NCI-H1436 (cell line): ENCODE data around the gene TNFRSF18.

ENCODE experiments used
- DNase-seq: peaks from one replicate; lab custom pipeline; 2025; lab: John Stamatoyannopoulos, UW

Gene TNFRSF18

DNA sequence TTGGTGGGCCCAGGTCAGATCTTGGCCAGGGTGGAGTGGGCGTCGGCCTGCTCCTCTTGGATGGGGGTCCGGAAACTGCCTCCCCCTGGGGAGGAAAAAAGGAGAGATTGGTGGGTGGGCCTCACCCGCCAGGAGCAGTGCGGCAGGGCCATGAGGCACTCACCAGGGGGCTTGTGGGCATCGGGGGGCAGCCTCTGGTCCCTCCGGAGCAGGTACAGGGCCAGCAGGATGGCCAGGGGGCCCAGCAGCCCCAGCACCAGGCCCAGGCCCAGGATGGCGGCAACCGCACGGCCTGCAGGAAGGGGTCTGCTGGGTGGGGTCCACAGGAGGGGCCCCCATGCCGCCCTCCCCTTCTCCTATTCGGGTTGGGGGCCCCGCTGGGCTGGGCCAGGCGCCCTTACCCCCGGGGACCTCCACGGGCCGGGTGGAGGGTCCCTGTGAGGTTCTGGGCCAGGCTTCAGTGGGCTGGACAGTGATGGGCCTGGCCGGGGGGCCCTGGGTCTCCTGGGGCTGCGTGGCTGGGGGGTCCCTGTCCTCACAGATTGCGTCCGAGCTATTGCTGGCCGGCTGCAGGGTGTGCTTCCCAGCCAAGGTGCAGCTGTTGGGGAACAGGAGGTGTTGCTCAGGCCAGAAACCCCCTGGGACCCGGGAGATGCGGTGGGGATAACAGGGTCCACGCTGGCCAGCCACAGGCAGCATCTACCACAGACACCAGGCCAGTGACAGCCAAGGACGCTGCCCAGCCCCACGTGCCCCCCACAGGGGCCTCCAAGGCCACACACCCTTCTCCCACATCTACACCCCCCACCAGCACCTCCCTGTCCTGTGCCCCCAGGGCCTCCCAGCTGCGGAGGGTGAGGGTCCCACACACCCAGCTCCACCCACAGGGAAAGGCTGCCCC, 5.4 kb upstream of the TNFRSF18 start:
- no peak for DNase-seq

DNA sequence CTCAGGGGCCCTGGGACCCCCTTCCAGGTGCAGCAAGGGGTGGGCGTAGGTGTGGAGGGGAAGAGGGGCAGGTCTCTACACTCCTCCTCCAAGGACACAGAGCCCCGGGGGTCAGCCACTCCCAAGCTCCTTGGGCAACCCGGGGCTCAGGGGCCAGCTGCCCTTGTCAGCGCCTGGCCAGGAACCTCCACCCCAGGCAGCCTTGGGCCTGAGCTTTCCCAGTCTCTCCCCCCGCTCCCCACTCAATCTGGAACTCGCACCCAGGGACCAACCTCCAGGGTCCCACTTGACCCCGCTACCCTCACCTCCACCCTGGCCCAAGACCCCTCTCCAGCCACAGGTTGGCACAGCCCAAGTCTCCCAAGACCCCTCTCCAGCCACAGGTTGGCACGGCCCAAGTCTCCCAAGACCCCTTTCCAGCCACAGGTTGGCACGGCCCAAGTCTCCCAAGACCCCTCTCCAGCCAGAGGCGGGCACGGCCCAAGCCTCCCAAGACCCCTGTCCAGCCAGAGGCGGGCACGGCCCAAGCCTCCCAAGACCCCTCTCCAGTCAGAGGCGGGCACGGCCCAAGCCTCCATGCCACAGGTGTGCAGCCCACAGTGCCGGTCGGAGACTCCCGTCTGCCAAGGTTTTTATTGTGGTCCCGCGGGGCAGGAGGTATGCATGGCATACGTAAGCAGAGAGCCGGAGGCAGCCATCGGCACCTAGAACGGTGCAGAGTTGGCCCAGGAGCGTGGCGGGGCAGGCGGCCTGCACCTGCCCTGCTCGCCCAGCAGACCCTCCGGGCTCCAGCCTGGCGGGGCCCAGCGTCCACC, 4.5 kb upstream of the TNFRSF18 start:
- DNase-seq, result no peak

DNA sequence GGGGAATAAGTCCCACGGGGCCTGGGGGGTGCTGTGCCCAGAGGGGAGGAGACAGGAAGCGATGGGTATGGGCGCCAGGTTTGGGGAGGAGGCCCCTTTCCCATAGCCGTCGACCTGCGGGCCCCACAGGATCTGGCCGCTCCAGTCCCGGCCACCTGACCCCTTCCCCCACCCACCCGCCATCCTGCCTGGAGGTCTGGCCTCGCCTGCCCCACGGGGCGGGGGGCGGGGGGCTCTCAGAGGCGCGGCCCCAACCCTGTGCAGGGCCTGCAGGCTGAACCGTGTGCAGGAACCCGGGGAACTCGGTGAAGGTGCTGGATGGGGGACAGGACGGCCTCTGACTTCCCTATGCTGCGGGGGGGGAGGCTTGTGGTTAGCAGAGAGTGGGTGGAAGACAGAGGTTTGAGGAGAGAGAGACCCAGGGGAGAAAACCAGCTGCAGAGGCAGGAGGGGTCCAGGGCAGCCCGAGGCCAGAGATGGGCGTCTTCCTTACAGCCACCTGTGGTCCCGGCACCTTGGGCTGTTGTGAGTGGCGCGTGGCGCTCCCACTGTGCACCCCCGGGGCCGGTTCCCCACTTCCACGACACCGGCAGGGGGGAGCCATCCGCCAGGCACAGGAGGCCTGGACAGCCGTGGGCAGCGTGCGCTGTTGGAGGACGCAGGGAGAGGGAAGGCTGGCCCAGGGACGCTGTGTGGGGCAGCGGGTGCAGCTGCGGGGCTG, 2.5 kb upstream of the TNFRSF18 start:
- DNase-seq, result no peak

- DNase-seq, result no peak
Measured at GRCh38 chr1:1207571-1207892, 1.1 kb upstream of the TNFRSF18 start.

- no peak for DNase-seq
Measured at GRCh38 chr1:1206966-1207531, 657 bp upstream of the TNFRSF18 start.

GRCh38 chr1:1205769-1206375, 520 bp downstream of the TNFRSF18 start:
- DNase-seq, result no peak

GRCh38 chr1:1204998-1205768, 1.2 kb downstream of the TNFRSF18 start:
- no peak for DNase-seq

- DNase-seq, result no peak
Measured at GRCh38 chr1:1204425-1204920, 1.9 kb downstream of the TNFRSF18 start.

DNA sequence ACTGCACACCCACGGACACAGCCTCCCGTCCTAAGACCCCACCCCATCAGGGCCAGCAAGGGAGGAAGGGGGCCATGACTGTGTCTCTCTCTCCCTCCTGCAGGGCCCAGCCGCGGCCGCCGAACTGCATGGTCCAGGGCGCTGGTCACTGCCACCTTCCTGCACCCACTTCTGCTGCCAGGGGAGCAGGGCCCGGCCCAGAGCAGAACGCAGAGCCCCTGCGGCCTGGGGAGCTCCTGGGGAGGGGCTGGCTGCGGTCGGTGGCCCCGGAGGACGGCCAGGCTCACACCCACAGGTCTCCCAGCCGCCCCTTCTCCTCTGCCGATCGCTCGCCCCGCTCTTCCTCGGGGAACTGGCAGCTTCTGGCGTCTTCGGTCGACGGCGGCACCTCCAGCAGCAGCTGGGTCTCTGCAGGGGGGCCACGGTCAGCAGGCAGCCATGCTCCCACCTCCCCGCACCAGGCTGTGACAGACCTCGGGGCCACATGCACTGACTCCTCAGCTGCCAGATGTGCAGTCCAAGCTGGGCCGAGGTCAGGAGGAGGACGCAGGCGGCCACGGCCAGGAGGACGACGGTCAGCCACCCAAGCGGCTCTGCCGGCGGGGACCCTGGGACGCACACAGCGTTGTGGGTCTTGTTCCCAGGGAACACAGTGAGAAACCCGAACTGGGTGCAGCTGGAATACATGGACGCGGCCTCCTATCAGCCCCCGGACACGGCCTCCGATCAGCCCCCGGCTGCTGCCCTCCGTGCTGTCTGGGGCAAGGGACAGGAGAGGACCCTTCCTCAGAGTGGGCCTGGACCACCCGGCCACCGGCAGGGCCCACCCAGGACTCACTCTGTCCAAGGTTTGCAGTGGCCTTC, 2.6 kb downstream of the TNFRSF18 start:
- no peak for DNase-seq

GRCh38 chr1:1202831-1203560, 3.4 kb downstream of the TNFRSF18 start:
- DNase-seq, result no peak

DNA sequence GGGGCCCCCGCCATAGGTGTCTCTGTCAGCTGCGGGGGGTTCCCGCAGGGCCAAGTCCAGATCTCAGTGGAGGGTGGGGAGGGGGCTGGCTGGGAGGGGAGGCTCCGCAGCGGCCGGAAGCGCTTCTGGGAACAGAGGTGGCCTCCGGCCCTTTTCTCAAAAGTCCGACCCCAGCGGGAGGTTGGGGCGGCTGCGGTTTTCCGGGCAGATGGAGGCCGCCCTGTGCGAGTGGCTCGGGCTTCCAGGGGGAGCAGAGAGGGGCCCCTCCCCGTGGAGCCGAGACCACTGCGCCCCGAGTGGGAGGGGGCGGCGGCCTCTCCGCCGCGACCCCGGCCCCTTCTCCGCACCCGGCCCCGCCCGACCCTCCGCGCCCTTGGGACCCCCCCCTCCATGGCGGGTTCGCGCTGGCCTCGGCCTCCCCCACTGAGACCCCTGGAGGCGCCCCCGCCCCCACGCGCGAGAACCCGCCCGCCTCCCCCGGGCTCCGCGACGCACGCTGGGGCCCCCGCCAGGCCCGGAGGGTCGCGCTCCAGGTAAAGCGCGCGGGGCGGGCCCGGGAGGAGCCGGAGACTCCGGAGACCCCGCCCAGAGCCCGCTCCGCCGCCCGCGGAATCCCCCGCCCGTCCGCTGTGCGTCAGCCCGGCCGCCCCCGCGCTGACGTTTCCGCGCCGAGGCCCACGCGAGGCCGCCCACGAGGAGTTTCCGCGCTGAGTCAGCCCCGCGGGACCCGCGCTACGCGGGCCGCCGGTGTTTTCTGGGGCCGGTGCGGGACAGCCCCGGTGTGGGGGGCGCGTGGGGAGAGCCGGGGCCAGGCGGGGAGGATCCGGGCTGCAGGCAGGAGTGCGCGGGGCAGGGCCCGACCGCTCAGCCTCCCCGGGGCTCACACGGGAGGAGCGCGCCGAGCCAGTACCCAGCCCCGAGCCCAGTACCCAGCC, 5.2 kb downstream of the TNFRSF18 start:
- no peak for DNase-seq

DNA sequence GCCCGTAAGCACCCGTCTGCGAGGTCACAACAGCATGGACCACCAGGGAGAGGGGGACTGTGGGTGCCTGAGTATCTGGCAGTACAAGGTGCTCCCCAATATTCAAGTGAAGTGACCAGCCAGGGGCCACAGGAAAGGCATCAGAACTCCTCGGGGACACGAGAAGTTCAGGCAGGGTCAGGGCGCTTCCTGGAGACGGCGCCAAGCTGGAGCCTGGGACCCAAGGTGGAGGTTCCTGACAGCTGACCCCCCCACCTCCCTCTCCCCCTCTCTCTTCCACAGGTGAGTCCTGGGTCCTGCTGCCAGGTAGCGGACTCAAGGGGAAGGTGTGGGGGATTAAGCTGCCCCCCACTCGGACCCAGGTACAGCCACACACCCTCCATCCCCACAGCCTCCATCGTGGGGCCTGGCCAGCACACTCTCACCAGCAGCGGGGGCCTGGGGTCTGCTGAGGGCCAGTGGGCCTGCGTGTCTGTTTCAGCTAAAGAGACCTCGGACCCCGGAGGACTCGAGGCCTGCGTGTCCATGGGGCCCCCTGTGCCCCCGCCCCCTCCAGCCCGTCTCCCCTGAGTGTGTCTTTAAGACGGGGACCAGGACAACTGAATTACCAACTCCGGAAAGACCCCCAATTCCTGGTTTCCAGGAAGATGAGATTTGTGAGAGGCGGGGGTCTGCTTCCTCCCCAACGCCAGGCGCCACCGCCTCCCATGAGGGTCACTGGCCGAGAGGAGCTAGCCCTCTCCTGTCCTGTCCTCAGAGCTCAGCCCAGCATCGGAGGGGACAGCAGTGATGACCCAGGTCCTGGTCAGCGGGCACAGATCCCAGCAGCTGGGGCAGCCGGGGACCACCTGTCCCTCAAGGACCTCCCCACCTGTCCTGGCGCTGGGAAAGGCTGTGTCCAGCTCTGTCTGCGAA, 6.2 kb downstream of the TNFRSF18 start:
- DNase-seq, result no peak

DNA sequence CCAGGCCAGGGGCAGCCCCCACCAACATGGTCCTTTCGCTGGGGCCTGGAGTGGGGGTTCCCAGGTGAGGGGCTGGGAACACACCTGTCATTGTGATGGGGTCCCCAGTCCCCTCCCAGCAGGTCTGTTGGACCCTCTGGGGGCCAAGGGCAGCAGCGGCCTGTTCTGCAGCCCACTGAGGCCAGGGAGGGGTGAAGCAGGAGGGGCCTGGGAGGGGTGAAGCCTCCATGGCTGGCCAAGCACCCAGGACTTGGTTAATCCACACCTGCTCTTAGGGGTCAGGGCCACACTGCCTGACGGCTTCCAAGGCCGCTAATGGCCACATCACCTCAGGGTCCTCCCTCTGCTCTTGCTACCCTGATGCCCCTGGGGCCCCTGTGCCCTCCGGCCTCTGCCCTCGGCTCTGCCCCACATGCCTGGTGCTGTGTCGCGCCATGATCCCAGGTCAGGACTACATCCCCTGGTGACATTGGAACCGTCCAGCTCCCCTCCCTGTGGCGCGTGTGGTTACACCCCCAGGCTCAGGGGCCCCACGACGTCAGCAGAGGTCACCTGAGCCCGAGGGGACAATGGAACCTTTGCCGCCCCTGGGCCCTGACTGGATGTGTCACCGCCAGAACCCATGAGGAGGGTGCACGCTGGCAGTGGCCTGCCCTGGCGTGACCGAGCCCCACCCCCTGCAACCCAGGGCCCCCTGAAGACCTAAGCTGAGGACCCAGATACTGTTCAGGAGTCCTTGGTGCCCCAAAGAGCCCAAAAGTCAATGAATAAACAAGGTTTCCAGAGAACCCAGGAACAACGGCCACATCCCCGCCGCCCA, 7.0 kb downstream of the TNFRSF18 start:
- DNase-seq, result no peak

- no peak for DNase-seq
Measured at GRCh38 chr1:1198423-1199140, 7.8 kb downstream of the TNFRSF18 start.
